ENCODE data around the gene SCNN1A.
A peak's percentile ranks its signal among the peaks of the same experiment; 100 is the strongest.

The SCNN1A gene

GRCh38 chr12:6315704-6316597 is 59.4 kb downstream of the SCNN1A start:
- Histone ChIP-seq H3K4me3 (ENCODE audit: low read length in 2 of 2) (no peak overlapping the region), H3K9me3 (ENCODE audit: control insufficient read depth in 2 of 2, low read length in 2 of 2) (no peaks in the 10 kb centered on the region), H3K27ac (ENCODE audit: low read length) (no peak overlapping the region), H3K4me1 (ENCODE audit: control insufficient read depth, insufficient read depth, low read length) (no peaks in the 10 kb centered on the region), H3K36me3 (ENCODE audit: control insufficient read depth in 2 of 2, insufficient read depth in 2 of 2, low read length in 2 of 2) (no peaks in the 10 kb centered on the region), H3K27me3 (ENCODE audit: control insufficient read depth in 1 of 2, insufficient read depth in 2 of 2, low read length in 2 of 2) (peaks cover under 1 to 4% of the 10 kb centered on the region in 2 donors), H3K9ac (ENCODE audit: low read length in 2 of 2) (no peak overlapping the region)

GRCh38 chr12:6315184-6315583 is 60.2 kb downstream of the SCNN1A start:
- H3K27me3 ChIP-seq (ENCODE audit: control insufficient read depth in 1 of 2, insufficient read depth in 2 of 2, low read length in 2 of 2) = peaks cover 3 to 12% of the 10 kb centered on the region in 2 donors
- no peak overlapping the region for H3K4me3 ChIP-seq (ENCODE audit: low read length in 2 of 2)

GRCh38 chr12:6314776-6315175 is 60.6 kb downstream of the SCNN1A start:
- no peak overlapping the region for H3K4me3 ChIP-seq (ENCODE audit: low read length in 2 of 2)
- no peak overlapping the region for H3K9ac ChIP-seq (ENCODE audit: low read length in 2 of 2)
- H3K36me3 ChIP-seq (ENCODE audit: control insufficient read depth in 2 of 2, insufficient read depth in 2 of 2, low read length in 2 of 2) = no peaks in the 10 kb centered on the region
- H3K4me1 ChIP-seq (ENCODE audit: control insufficient read depth, insufficient read depth, low read length) = peaks cover 7% of the 10 kb centered on the region
- H3K27ac ChIP-seq (ENCODE audit: low read length) = no peak overlapping the region
- H3K27me3 ChIP-seq (ENCODE audit: control insufficient read depth in 1 of 2, insufficient read depth in 2 of 2, low read length in 2 of 2) = peaks cover 7 to 14% of the 10 kb centered on the region in 2 donors
- H3K9me3 ChIP-seq (ENCODE audit: control insufficient read depth in 2 of 2, low read length in 2 of 2) = no peaks in the 10 kb centered on the region

More at GRCh38 chr12:6315184-6315583, 60.2 kb downstream of the SCNN1A start:
- Histone ChIP-seq H3K27ac (ENCODE audit: low read length) (no peak overlapping the region), H3K4me1 (ENCODE audit: control insufficient read depth, insufficient read depth, low read length) (peaks cover 7% of the 10 kb centered on the region), H3K36me3 (ENCODE audit: control insufficient read depth in 2 of 2, insufficient read depth in 2 of 2, low read length in 2 of 2) (no peaks in the 10 kb centered on the region), H3K9me3 (ENCODE audit: control insufficient read depth in 2 of 2, low read length in 2 of 2) (no peaks in the 10 kb centered on the region), H3K9ac (ENCODE audit: low read length in 2 of 2) (no peak overlapping the region)

GRCh38 chr12:6313326-6313940 is 61.9 kb downstream of the SCNN1A start:
- Histone ChIP-seq H3K36me3 (ENCODE audit: control insufficient read depth in 2 of 2, insufficient read depth in 2 of 2, low read length in 2 of 2) (no peaks in the 10 kb centered on the region), H3K4me3 (ENCODE audit: low read length in 2 of 2) (no peak overlapping the region), H3K9ac (ENCODE audit: low read length in 2 of 2) (no peak overlapping the region), H3K4me1 (ENCODE audit: control insufficient read depth, insufficient read depth, low read length) (peaks cover 7% of the 10 kb centered on the region), H3K27ac (ENCODE audit: low read length) (no peak overlapping the region), H3K9me3 (ENCODE audit: control insufficient read depth in 2 of 2, low read length in 2 of 2) (no peaks in the 10 kb centered on the region), H3K27me3 (ENCODE audit: control insufficient read depth in 1 of 2, insufficient read depth in 2 of 2, low read length in 2 of 2) (peaks cover 7 to 14% of the 10 kb centered on the region in 2 donors)

GRCh38 chr12:6312529-6313325 is 62.6 kb downstream of the SCNN1A start:
- no peak overlapping the region for H3K4me3 ChIP-seq (ENCODE audit: low read length in 2 of 2)
- H3K4me1 ChIP-seq (ENCODE audit: control insufficient read depth, insufficient read depth, low read length) = peaks cover 7% of the 10 kb centered on the region
- H3K9ac ChIP-seq (ENCODE audit: low read length in 2 of 2) = no peak overlapping the region
- no peaks in the 10 kb centered on the region for H3K36me3 ChIP-seq (ENCODE audit: control insufficient read depth in 2 of 2, insufficient read depth in 2 of 2, low read length in 2 of 2)
- peaks cover 7 to 14% of the 10 kb centered on the region in 2 donors for H3K27me3 ChIP-seq (ENCODE audit: control insufficient read depth in 1 of 2, insufficient read depth in 2 of 2, low read length in 2 of 2)
- H3K9me3 ChIP-seq (ENCODE audit: control insufficient read depth in 2 of 2, low read length in 2 of 2) = no peaks in the 10 kb centered on the region
- no peak overlapping the region for H3K27ac ChIP-seq (ENCODE audit: low read length)

- no peak overlapping the region for H3K4me3 ChIP-seq (ENCODE audit: low read length in 2 of 2)
- peaks cover 7 to 14% of the 10 kb centered on the region in 2 donors for H3K27me3 ChIP-seq (ENCODE audit: control insufficient read depth in 1 of 2, insufficient read depth in 2 of 2, low read length in 2 of 2)
- no peak overlapping the region for H3K27ac ChIP-seq (ENCODE audit: low read length)
- H3K9ac ChIP-seq (ENCODE audit: low read length in 2 of 2) = no peak overlapping the region
- no peaks in the 10 kb centered on the region for H3K9me3 ChIP-seq (ENCODE audit: control insufficient read depth in 2 of 2, low read length in 2 of 2)
- peaks cover 7% of the 10 kb centered on the region for H3K4me1 ChIP-seq (ENCODE audit: control insufficient read depth, insufficient read depth, low read length)
- no peaks in the 10 kb centered on the region for H3K36me3 ChIP-seq (ENCODE audit: control insufficient read depth in 2 of 2, insufficient read depth in 2 of 2, low read length in 2 of 2)
These were observed 63.4 kb downstream of the SCNN1A start for GRCh38 chr12:6311822-6312528.

GRCh38 chr12:6310771-6311610 is 64.4 kb downstream of the SCNN1A start:
- Histone ChIP-seq H3K27ac (ENCODE audit: low read length) (no peak overlapping the region), H3K9ac (ENCODE audit: low read length in 2 of 2) (no peak overlapping the region), H3K36me3 (ENCODE audit: control insufficient read depth in 2 of 2, insufficient read depth in 2 of 2, low read length in 2 of 2) (no peaks in the 10 kb centered on the region), H3K4me1 (ENCODE audit: control insufficient read depth, insufficient read depth, low read length) (peaks cover 7% of the 10 kb centered on the region), H3K27me3 (ENCODE audit: control insufficient read depth in 1 of 2, insufficient read depth in 2 of 2, low read length in 2 of 2) (peaks cover 7 to 14% of the 10 kb centered on the region in 2 donors), H3K9me3 (ENCODE audit: control insufficient read depth in 2 of 2, low read length in 2 of 2) (no peaks in the 10 kb centered on the region), H3K4me3 (ENCODE audit: low read length in 2 of 2) (peak overlapping the region in 1 of 2 donors; percentile 40)

GRCh38 chr12:6307529-6307928 is 67.8 kb downstream of the SCNN1A start:
- H3K4me1 ChIP-seq (ENCODE audit: control insufficient read depth, insufficient read depth, low read length) = peaks cover 7% of the 10 kb centered on the region
- H3K27me3 ChIP-seq (ENCODE audit: control insufficient read depth in 1 of 2, insufficient read depth in 2 of 2, low read length in 2 of 2) = peaks cover 7 to 14% of the 10 kb centered on the region in 2 donors

GRCh38 chr12:6306599-6307220 is 68.7 kb downstream of the SCNN1A start:
- no peak overlapping the region for H3K27ac ChIP-seq (ENCODE audit: low read length)
- H3K27me3 ChIP-seq (ENCODE audit: control insufficient read depth in 1 of 2, insufficient read depth in 2 of 2, low read length in 2 of 2) = peaks cover 7 to 14% of the 10 kb centered on the region in 2 donors
- no peak overlapping the region for H3K4me3 ChIP-seq (ENCODE audit: low read length in 2 of 2)
- H3K9me3 ChIP-seq (ENCODE audit: control insufficient read depth in 2 of 2, low read length in 2 of 2) = no peaks in the 10 kb centered on the region
- no peaks in the 10 kb centered on the region for H3K36me3 ChIP-seq (ENCODE audit: control insufficient read depth in 2 of 2, insufficient read depth in 2 of 2, low read length in 2 of 2)
- peaks cover 7% of the 10 kb centered on the region for H3K4me1 ChIP-seq (ENCODE audit: control insufficient read depth, insufficient read depth, low read length)
- H3K9ac ChIP-seq (ENCODE audit: low read length in 2 of 2) = no peak overlapping the region

More at GRCh38 chr12:6307529-6307928, 67.8 kb downstream of the SCNN1A start:
- Histone ChIP-seq H3K4me3 (ENCODE audit: low read length in 2 of 2) (no peak overlapping the region), H3K9ac (ENCODE audit: low read length in 2 of 2) (no peak overlapping the region), H3K36me3 (ENCODE audit: control insufficient read depth in 2 of 2, insufficient read depth in 2 of 2, low read length in 2 of 2) (no peaks in the 10 kb centered on the region), H3K27ac (ENCODE audit: low read length) (no peak overlapping the region), H3K9me3 (ENCODE audit: control insufficient read depth in 2 of 2, low read length in 2 of 2) (no peaks in the 10 kb centered on the region)

Measured in stomach smooth muscle (tissue), 2 donors.